ENCODE measurements around the gene MAPK4.
"Not testable (repeated sequence)": the region's sequence is repeated elsewhere in the genome, so short reads cannot be mapped to it uniquely, and the experiment has no call there.

MAPK4 gene

GRCh38 chr18:50578651-50579050 lies 18.8 kb downstream of the MAPK4 start:
- H3K4me3 ChIP-seq (ENCODE audit: low read length) = no peak overlapping the region
- no peaks in the 10 kb centered on the region for H3K36me3 ChIP-seq (ENCODE audit: insufficient read depth, low read length)
- H3K9me3 ChIP-seq (replicated peaks; ENCODE audit: low read length) = no peaks in the 10 kb centered on the region
- H3K4me1 ChIP-seq (ENCODE audit: control insufficient read depth, insufficient read depth, low read length) = no peaks in the 10 kb centered on the region
- H3K27me3 ChIP-seq (ENCODE audit: control insufficient read depth, insufficient read depth, low read length) = no peaks in the 10 kb centered on the region
- no peak overlapping the region for H3K4me2 ChIP-seq (ENCODE audit: low read length)
- H3K9ac ChIP-seq (ENCODE audit: low read depth, low read length) = no peak overlapping the region

- Histone ChIP-seq H3K9ac (ENCODE audit: low read depth, low read length) (no peak overlapping the region), H3K4me3 (ENCODE audit: low read length) (no peak overlapping the region), H3K9me3 (replicated peaks; ENCODE audit: low read length) (no peaks in the 10 kb centered on the region), H3K36me3 (ENCODE audit: insufficient read depth, low read length) (no peaks in the 10 kb centered on the region), H3K27me3 (ENCODE audit: control insufficient read depth, insufficient read depth, low read length) (peaks cover 2% of the 10 kb centered on the region), H3K4me2 (ENCODE audit: low read length) (no peak overlapping the region), H3K4me1 (ENCODE audit: control insufficient read depth, insufficient read depth, low read length) (no peaks in the 10 kb centered on the region)
Measured at GRCh38 chr18:50579061-50579774, 19.3 kb downstream of the MAPK4 start.

- Histone ChIP-seq H3K9me3 (replicated peaks; ENCODE audit: low read length) (no peaks in the 10 kb centered on the region), H3K27me3 (ENCODE audit: control insufficient read depth, insufficient read depth, low read length) (peaks cover 4% of the 10 kb centered on the region), H3K9ac (ENCODE audit: low read depth, low read length) (no peak overlapping the region), H3K36me3 (ENCODE audit: insufficient read depth, low read length) (no peaks in the 10 kb centered on the region), H3K4me2 (ENCODE audit: low read length) (no peak overlapping the region), H3K4me3 (ENCODE audit: low read length) (no peak overlapping the region), H3K4me1 (ENCODE audit: control insufficient read depth, insufficient read depth, low read length) (no peaks in the 10 kb centered on the region)
Measured at GRCh38 chr18:50581517-50581916, 21.6 kb downstream of the MAPK4 start.

- H3K4me1 ChIP-seq (ENCODE audit: control insufficient read depth, insufficient read depth, low read length) = no peaks in the 10 kb centered on the region
Measured at GRCh38 chr18:50582500-50582899, 22.6 kb downstream of the MAPK4 start.

GRCh38 chr18:50586710-50587109 lies 26.8 kb downstream of the MAPK4 start:
- Histone ChIP-seq H3K4me3 (ENCODE audit: low read length) (no peak overlapping the region), H3K4me2 (ENCODE audit: low read length) (no peak overlapping the region), H3K4me1 (ENCODE audit: control insufficient read depth, insufficient read depth, low read length) (no peaks in the 10 kb centered on the region), H3K9ac (ENCODE audit: low read depth, low read length) (no peak overlapping the region), H3K36me3 (ENCODE audit: insufficient read depth, low read length) (no peaks in the 10 kb centered on the region), H3K27me3 (ENCODE audit: control insufficient read depth, insufficient read depth, low read length) (peaks cover 4% of the 10 kb centered on the region), H3K9me3 (replicated peaks; ENCODE audit: low read length) (no peaks in the 10 kb centered on the region)

More at GRCh38 chr18:50582500-50582899, 22.6 kb downstream of the MAPK4 start:
- H3K36me3 ChIP-seq (ENCODE audit: insufficient read depth, low read length) = no peaks in the 10 kb centered on the region
- no peak overlapping the region for H3K4me3 ChIP-seq (ENCODE audit: low read length)
- H3K9ac ChIP-seq (ENCODE audit: low read depth, low read length) = no peak overlapping the region
- no peaks in the 10 kb centered on the region for H3K9me3 ChIP-seq (replicated peaks; ENCODE audit: low read length)
- H3K27me3 ChIP-seq (ENCODE audit: control insufficient read depth, insufficient read depth, low read length) = peaks cover 4% of the 10 kb centered on the region
- H3K4me2 ChIP-seq (ENCODE audit: low read length) = no peak overlapping the region

GRCh38 chr18:50590593-50590992 lies 30.7 kb downstream of the MAPK4 start:
- Histone ChIP-seq H3K9me3 (replicated peaks; ENCODE audit: low read length) (no peaks in the 10 kb centered on the region), H3K4me1 (ENCODE audit: control insufficient read depth, insufficient read depth, low read length) (no peaks in the 10 kb centered on the region), H3K4me2 (ENCODE audit: low read length) (no peak overlapping the region), H3K4me3 (ENCODE audit: low read length) (no peak overlapping the region), H3K9ac (ENCODE audit: low read depth, low read length) (no peak overlapping the region), H3K27me3 (ENCODE audit: control insufficient read depth, insufficient read depth, low read length) (no peaks in the 10 kb centered on the region), H3K36me3 (ENCODE audit: insufficient read depth, low read length) (no peaks in the 10 kb centered on the region)

GRCh38 chr18:50594012-50594411 lies 34.1 kb downstream of the MAPK4 start:
- Histone ChIP-seq H3K27me3 (ENCODE audit: control insufficient read depth, insufficient read depth, low read length) (peaks cover 6% of the 10 kb centered on the region), H3K4me2 (ENCODE audit: low read length) (no peak overlapping the region), H3K36me3 (ENCODE audit: insufficient read depth, low read length) (no peaks in the 10 kb centered on the region), H3K9ac (ENCODE audit: low read depth, low read length) (no peak overlapping the region), H3K4me1 (ENCODE audit: control insufficient read depth, insufficient read depth, low read length) (no peaks in the 10 kb centered on the region), H3K4me3 (ENCODE audit: low read length) (no peak overlapping the region), H3K9me3 (replicated peaks; ENCODE audit: low read length) (no peaks in the 10 kb centered on the region)

- H3K4me2 ChIP-seq (ENCODE audit: low read length) = no peak overlapping the region
Measured at GRCh38 chr18:50594942-50595341, 35.1 kb downstream of the MAPK4 start.

GRCh38 chr18:50602466-50602865 lies 42.6 kb downstream of the MAPK4 start:
- no peaks in the 10 kb centered on the region for H3K4me1 ChIP-seq (ENCODE audit: control insufficient read depth, insufficient read depth, low read length)
- H3K9ac ChIP-seq (ENCODE audit: low read depth, low read length) = no peak overlapping the region
- no peak overlapping the region for H3K4me3 ChIP-seq (ENCODE audit: low read length)
- H3K9me3 ChIP-seq (replicated peaks; ENCODE audit: low read length) = no peaks in the 10 kb centered on the region
- H3K36me3 ChIP-seq (ENCODE audit: insufficient read depth, low read length) = no peaks in the 10 kb centered on the region
- peaks cover 10% of the 10 kb centered on the region for H3K27me3 ChIP-seq (ENCODE audit: control insufficient read depth, insufficient read depth, low read length)
- H3K4me2 ChIP-seq (ENCODE audit: low read length) = no peak overlapping the region

More at GRCh38 chr18:50594942-50595341, 35.1 kb downstream of the MAPK4 start:
- H3K4me1 ChIP-seq (ENCODE audit: control insufficient read depth, insufficient read depth, low read length) = no peaks in the 10 kb centered on the region
- no peak overlapping the region for H3K4me3 ChIP-seq (ENCODE audit: low read length)
- H3K27me3 ChIP-seq (ENCODE audit: control insufficient read depth, insufficient read depth, low read length) = peaks cover 7% of the 10 kb centered on the region
- H3K9ac ChIP-seq (ENCODE audit: low read depth, low read length) = no peak overlapping the region
- no peaks in the 10 kb centered on the region for H3K36me3 ChIP-seq (ENCODE audit: insufficient read depth, low read length)
- H3K9me3 ChIP-seq (replicated peaks; ENCODE audit: low read length) = no peaks in the 10 kb centered on the region

GRCh38 chr18:50606609-50607008 lies 46.7 kb downstream of the MAPK4 start:
- H3K4me1 ChIP-seq (ENCODE audit: control insufficient read depth, insufficient read depth, low read length) = no peaks in the 10 kb centered on the region
- H3K9ac ChIP-seq (ENCODE audit: low read depth, low read length) = no peak overlapping the region
- H3K27me3 ChIP-seq (ENCODE audit: control insufficient read depth, insufficient read depth, low read length) = peaks cover 3% of the 10 kb centered on the region
- no peak overlapping the region for H3K4me3 ChIP-seq (ENCODE audit: low read length)
- H3K9me3 ChIP-seq (replicated peaks; ENCODE audit: low read length) = no peaks in the 10 kb centered on the region
- H3K4me2 ChIP-seq (ENCODE audit: low read length) = no peak overlapping the region
- no peaks in the 10 kb centered on the region for H3K36me3 ChIP-seq (ENCODE audit: insufficient read depth, low read length)

GRCh38 chr18:50607378-50607926 lies 47.6 kb downstream of the MAPK4 start:
- peaks cover 3% of the 10 kb centered on the region for H3K27me3 ChIP-seq (ENCODE audit: control insufficient read depth, insufficient read depth, low read length)
- no peak overlapping the region for H3K9ac ChIP-seq (ENCODE audit: low read depth, low read length)
- H3K4me2 ChIP-seq (ENCODE audit: low read length) = no peak overlapping the region
- H3K4me3 ChIP-seq (ENCODE audit: low read length) = no peak overlapping the region
- H3K36me3 ChIP-seq (ENCODE audit: insufficient read depth, low read length) = no peaks in the 10 kb centered on the region
- no peaks in the 10 kb centered on the region for H3K4me1 ChIP-seq (ENCODE audit: control insufficient read depth, insufficient read depth, low read length)
- H3K9me3 ChIP-seq (replicated peaks; ENCODE audit: low read length) = no peaks in the 10 kb centered on the region

GRCh38 chr18:50609171-50609570 lies 49.3 kb downstream of the MAPK4 start:
- H3K4me2 ChIP-seq (ENCODE audit: low read length); H3K36me3 ChIP-seq (ENCODE audit: insufficient read depth, low read length); H3K9me3 ChIP-seq (replicated peaks; ENCODE audit: low read length); H3K4me1 ChIP-seq (ENCODE audit: control insufficient read depth, insufficient read depth, low read length); H3K27me3 ChIP-seq (ENCODE audit: control insufficient read depth, insufficient read depth, low read length); H3K4me3 ChIP-seq (ENCODE audit: low read length); H3K9ac ChIP-seq (ENCODE audit: low read depth, low read length): not testable (repeated sequence)
